Measurements from ENCODE around the gene STAG1.
"Not testable (repeated sequence)": the region's sequence is repeated elsewhere in the genome, so short reads cannot be mapped to it uniquely, and the experiment has no call there.

STAG1 gene

GRCh38 chr3:136505676-136506075, 246.5 kb downstream of the STAG1 start:
- no peak for DNase-seq (ENCODE audit: low read depth)

GRCh38 chr3:136503056-136503455, 249.1 kb downstream of the STAG1 start:
- DNase-seq (ENCODE audit: low read depth) = no peak

GRCh38 chr3:136498919-136499447, 253.2 kb downstream of the STAG1 start:
- DNase-seq (ENCODE audit: low read depth) = no peak

GRCh38 chr3:136495213-136495612, 257.0 kb downstream of the STAG1 start:
- DNase-seq (ENCODE audit: low read depth) = no peak

- no peak for DNase-seq (ENCODE audit: low read depth)
Measured at GRCh38 chr3:136490646-136491405, 261.4 kb downstream of the STAG1 start.

- no peak for DNase-seq (ENCODE audit: low read depth)
Measured at GRCh38 chr3:136485777-136486176, 266.4 kb downstream of the STAG1 start.

- DNase-seq (ENCODE audit: low read depth) = no peak
Measured at GRCh38 chr3:136476280-136476679, 275.9 kb downstream of the STAG1 start.

- not testable (repeated sequence) for DNase-seq (ENCODE audit: low read depth)
Measured at GRCh38 chr3:136474876-136475275, 277.3 kb downstream of the STAG1 start.

GRCh38 chr3:136473716-136474326, 278.4 kb downstream of the STAG1 start:
- no peak for DNase-seq (ENCODE audit: low read depth)

GRCh38 chr3:136465296-136465695, 286.9 kb downstream of the STAG1 start:
- DNase-seq (ENCODE audit: low read depth) = no peak

GRCh38 chr3:136464502-136464901, 287.7 kb downstream of the STAG1 start:
- DNase-seq (ENCODE audit: low read depth) = no peak

GRCh38 chr3:136463170-136463569, 289.0 kb downstream of the STAG1 start:
- DNase-seq (ENCODE audit: low read depth) = no peak

GRCh38 chr3:136457793-136458192, 294.4 kb downstream of the STAG1 start:
- no peak for DNase-seq (ENCODE audit: low read depth)

- DNase-seq (ENCODE audit: low read depth) = no peak
Measured at GRCh38 chr3:136456196-136456595, 296.0 kb downstream of the STAG1 start.

GRCh38 chr3:136444581-136444980, 307.6 kb downstream of the STAG1 start:
- DNase-seq (ENCODE audit: low read depth) = no peak

GRCh38 chr3:136437043-136437442, 315.1 kb downstream of the STAG1 start:
- DNase-seq (ENCODE audit: low read depth) = no peak

- no peak for DNase-seq (ENCODE audit: low read depth)
Measured at GRCh38 chr3:136434429-136434828, 317.7 kb downstream of the STAG1 start.

- no peak for DNase-seq (ENCODE audit: low read depth)
Measured at GRCh38 chr3:136432685-136433084, 319.5 kb downstream of the STAG1 start.

- no peak for DNase-seq (ENCODE audit: low read depth)
Measured at GRCh38 chr3:136428167-136428566, 324.0 kb downstream of the STAG1 start.

GRCh38 chr3:136427236-136427635, 324.9 kb downstream of the STAG1 start:
- DNase-seq (ENCODE audit: low read depth) = no peak

GRCh38 chr3:136414476-136414875, 337.7 kb downstream of the STAG1 start:
- no peak for DNase-seq (ENCODE audit: low read depth)

GRCh38 chr3:136412307-136412706, 339.9 kb downstream of the STAG1 start:
- DNase-seq (ENCODE audit: low read depth) = no peak

- DNase-seq (ENCODE audit: low read depth) = no peak
Measured at GRCh38 chr3:136409549-136409948, 342.6 kb downstream of the STAG1 start.

- DNase-seq (ENCODE audit: low read depth) = no peak
Measured at GRCh38 chr3:136404056-136404455, 348.1 kb downstream of the STAG1 start.
